ENCODE data around the gene ETNK1. TPM values are rescaled to one million over a fixed set of nuclear protein-coding genes. Genes with fewer than 3 reads are reported as not detected.

Gene ETNK1
- total RNA-seq, 1 donor from 2014 or later: 63.0 TPM

DNA sequence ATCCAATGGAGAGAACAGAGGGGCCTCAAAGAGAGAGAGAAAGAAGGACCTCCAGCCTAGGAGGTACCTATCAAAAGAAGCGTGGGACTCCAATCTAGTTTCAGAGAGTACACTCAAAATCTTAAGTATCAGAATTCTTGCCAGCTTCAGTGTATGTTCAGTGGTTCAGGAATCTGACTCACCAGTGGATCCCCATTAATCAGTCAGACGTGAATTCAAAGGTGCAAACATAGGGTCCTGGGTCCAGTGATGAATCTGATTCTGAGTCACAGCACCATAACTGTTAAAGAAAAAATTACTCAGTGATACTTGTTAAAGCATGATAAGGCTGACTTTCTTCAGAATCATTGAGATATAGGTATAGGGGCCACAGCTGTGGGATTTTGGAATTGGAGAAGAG, 33.2 kb downstream of the ETNK1 start:
- Mint-ChIP-seq H3K36me3 (ENCODE audit: unreplicated experiment) (peaks cover 27% of the 10 kb centered on the region), H3K4me3 (ENCODE audit: unreplicated experiment) (no peak overlapping the region), H3K9me3 (ENCODE audit: unreplicated experiment) (no peaks in the 10 kb centered on the region), H3K4me1 (ENCODE audit: unreplicated experiment) (peaks cover 9% of the 10 kb centered on the region), H3K27me3 (ENCODE audit: unreplicated experiment) (no peaks in the 10 kb centered on the region), H3K27ac (ENCODE audit: unreplicated experiment) (no peak overlapping the region)
- TF ChIP-seq, protein P1, sequence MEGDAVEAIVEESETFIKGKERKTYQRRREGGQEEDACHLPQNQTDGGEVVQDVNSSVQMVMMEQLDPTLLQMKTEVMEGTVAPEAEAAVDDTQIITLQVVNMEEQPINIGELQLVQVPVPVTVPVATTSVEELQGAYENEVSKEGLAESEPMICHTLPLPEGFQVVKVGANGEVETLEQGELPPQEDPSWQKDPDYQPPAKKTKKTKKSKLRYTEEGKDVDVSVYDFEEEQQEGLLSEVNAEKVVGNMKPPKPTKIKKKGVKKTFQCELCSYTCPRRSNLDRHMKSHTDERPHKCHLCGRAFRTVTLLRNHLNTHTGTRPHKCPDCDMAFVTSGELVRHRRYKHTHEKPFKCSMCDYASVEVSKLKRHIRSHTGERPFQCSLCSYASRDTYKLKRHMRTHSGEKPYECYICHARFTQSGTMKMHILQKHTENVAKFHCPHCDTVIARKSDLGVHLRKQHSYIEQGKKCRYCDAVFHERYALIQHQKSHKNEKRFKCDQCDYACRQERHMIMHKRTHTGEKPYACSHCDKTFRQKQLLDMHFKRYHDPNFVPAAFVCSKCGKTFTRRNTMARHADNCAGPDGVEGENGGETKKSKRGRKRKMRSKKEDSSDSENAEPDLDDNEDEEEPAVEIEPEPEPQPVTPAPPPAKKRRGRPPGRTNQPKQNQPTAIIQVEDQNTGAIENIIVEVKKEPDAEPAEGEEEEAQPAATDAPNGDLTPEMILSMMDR (IDR thresholded peaks at IDR 0.05): no peak
- no peak for DNase-seq (ENCODE audit: extremely low spot score, unreplicated experiment)

GRCh38 chr12:22662356-22662755, 37.4 kb downstream of the ETNK1 start:
- no peaks in the 10 kb centered on the region for H3K27me3 Mint-ChIP-seq (ENCODE audit: unreplicated experiment)
- peaks cover 36% of the 10 kb centered on the region for H3K36me3 Mint-ChIP-seq (ENCODE audit: unreplicated experiment)
- no peaks in the 10 kb centered on the region for H3K9me3 Mint-ChIP-seq (ENCODE audit: unreplicated experiment)
- DNase-seq (ENCODE audit: extremely low spot score, unreplicated experiment): no peak
- TF ChIP-seq, protein P1 (IDR thresholded peaks at IDR 0.05): no peak
- H3K4me3 Mint-ChIP-seq (ENCODE audit: unreplicated experiment): no peak overlapping the region
- H3K4me1 Mint-ChIP-seq (ENCODE audit: unreplicated experiment): peaks cover 5% of the 10 kb centered on the region
- H3K27ac Mint-ChIP-seq (ENCODE audit: unreplicated experiment): no peak overlapping the region

- Mint-ChIP-seq H3K9me3 (ENCODE audit: unreplicated experiment) (no peaks in the 10 kb centered on the region), H3K27ac (ENCODE audit: unreplicated experiment) (no peak overlapping the region), H3K4me1 (ENCODE audit: unreplicated experiment) (peaks cover 15% of the 10 kb centered on the region), H3K27me3 (ENCODE audit: unreplicated experiment) (no peaks in the 10 kb centered on the region), H3K36me3 (ENCODE audit: unreplicated experiment) (peaks cover 22% of the 10 kb centered on the region), H3K4me3 (ENCODE audit: unreplicated experiment) (no peak overlapping the region)
- TF ChIP-seq, protein P1 (IDR thresholded peaks at IDR 0.05): no peak
- no peak for DNase-seq (ENCODE audit: extremely low spot score, unreplicated experiment)
These were observed 40.5 kb downstream of the ETNK1 start for GRCh38 chr12:22665476-22665875.

DNA sequence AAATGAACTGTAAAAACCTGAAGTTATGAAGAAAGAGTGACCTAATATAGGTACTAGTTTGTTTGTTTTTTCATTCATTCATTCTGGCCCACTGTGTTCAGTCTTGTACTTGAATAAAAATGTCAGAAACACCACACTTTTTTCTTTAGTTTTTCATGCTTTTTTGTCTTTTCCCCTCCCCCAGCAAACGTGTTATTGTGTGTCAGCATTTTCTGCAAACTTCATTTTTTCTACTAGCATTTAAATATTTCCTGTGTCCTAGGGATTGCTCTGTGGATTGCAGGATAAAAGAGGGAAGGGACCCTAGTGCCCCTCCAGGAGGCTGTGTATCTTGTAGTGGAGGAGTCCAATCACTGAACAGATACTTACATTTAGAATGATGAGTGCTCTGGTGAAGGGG, 42.2 kb downstream of the ETNK1 start:
- no peak overlapping the region for H3K27ac Mint-ChIP-seq (ENCODE audit: unreplicated experiment)
- peaks cover 18% of the 10 kb centered on the region for H3K36me3 Mint-ChIP-seq (ENCODE audit: unreplicated experiment)
- no peak for DNase-seq (ENCODE audit: extremely low spot score, unreplicated experiment)
- TF ChIP-seq, protein P1 (IDR thresholded peaks at IDR 0.05): no peak
- H3K4me3 Mint-ChIP-seq (ENCODE audit: unreplicated experiment): no peak overlapping the region
- peaks cover 15% of the 10 kb centered on the region for H3K4me1 Mint-ChIP-seq (ENCODE audit: unreplicated experiment)
- H3K9me3 Mint-ChIP-seq (ENCODE audit: unreplicated experiment): no peaks in the 10 kb centered on the region
- H3K27me3 Mint-ChIP-seq (ENCODE audit: unreplicated experiment): no peaks in the 10 kb centered on the region

- no peak for DNase-seq (ENCODE audit: extremely low spot score, unreplicated experiment)
- H3K9me3 Mint-ChIP-seq (ENCODE audit: unreplicated experiment): no peaks in the 10 kb centered on the region
- H3K4me1 Mint-ChIP-seq (ENCODE audit: unreplicated experiment): peaks cover 25% of the 10 kb centered on the region
- no peak overlapping the region for H3K4me3 Mint-ChIP-seq (ENCODE audit: unreplicated experiment)
- H3K27ac Mint-ChIP-seq (ENCODE audit: unreplicated experiment): no peak overlapping the region
- H3K36me3 Mint-ChIP-seq (ENCODE audit: unreplicated experiment): peaks cover 26% of the 10 kb centered on the region
- TF ChIP-seq, protein P1 (IDR thresholded peaks at IDR 0.05): no peak
- no peaks in the 10 kb centered on the region for H3K27me3 Mint-ChIP-seq (ENCODE audit: unreplicated experiment)
These were observed 43.5 kb downstream of the ETNK1 start for GRCh38 chr12:22668441-22668840.
